Activated T-helper 2 cell treated with anti-CD3 and anti-CD28 coated beads, Interferon-gamma antibody, Interleukin-2, Interleukin-4, amounts not matched to agents 10 μg/mL and 5 μg/mL and 100 μg/mL, durations not matched to agents 14 hours and 24 hours and 36 hours (primary cell): ENCODE data around the gene GIMAP1. TPM values are rescaled to one million over a fixed set of nuclear protein-coding genes. Genes with fewer than 3 reads are reported as not detected.
"Not testable (repeated sequence)": the region's sequence is repeated elsewhere in the genome, so short reads cannot be mapped to it uniquely, and the experiment has no call there.

Source experiments
- DNase-seq: peaks from one replicate; pipeline ENCODE4 v3.0.0; 2021; ENCODE audit warnings: low spot score
- H3K27ac Mint-ChIP-seq: one replicate; pipeline ENCODE4 v1.8.0; 2021; ENCODE audit warnings: mixed read lengths
- H3K27me3 Mint-ChIP-seq: one replicate; pipeline ENCODE4 v1.8.0; 2021; ENCODE audit warnings: low read depth, mixed read lengths
- H3K36me3 Mint-ChIP-seq: one replicate; pipeline ENCODE4 v1.8.0; 2021; ENCODE audit warnings: low read depth, mixed read lengths
- H3K4me1 Mint-ChIP-seq: one replicate; pipeline ENCODE4 v1.8.0; 2021; ENCODE audit warnings: low read depth, mixed read lengths
- H3K4me3 Mint-ChIP-seq: one replicate; pipeline ENCODE4 v1.8.0; 2021; ENCODE audit warnings: low read depth, mild to moderate bottlenecking, moderate library complexity, mixed read lengths
- H3K9me3 Mint-ChIP-seq: one replicate; pipeline ENCODE4 v1.8.0; 2021; ENCODE audit warnings: mixed read lengths
- intact Hi-C: fragments of 100-400 bp; cut with micrococcal nuclease; formaldehyde crosslinking; loops from one replicate; pipeline ENCODE4 v1.15.1; 2023
- total RNA-seq: library from RNA; stranded (reverse); gene quantifications from 2 replicates; pipeline ENCODE4 v1.2.3, GENCODE V29; 2022

Gene GIMAP1
- 3.9 and 4.5 TPM in 2 replicates for total RNA-seq

DNA sequence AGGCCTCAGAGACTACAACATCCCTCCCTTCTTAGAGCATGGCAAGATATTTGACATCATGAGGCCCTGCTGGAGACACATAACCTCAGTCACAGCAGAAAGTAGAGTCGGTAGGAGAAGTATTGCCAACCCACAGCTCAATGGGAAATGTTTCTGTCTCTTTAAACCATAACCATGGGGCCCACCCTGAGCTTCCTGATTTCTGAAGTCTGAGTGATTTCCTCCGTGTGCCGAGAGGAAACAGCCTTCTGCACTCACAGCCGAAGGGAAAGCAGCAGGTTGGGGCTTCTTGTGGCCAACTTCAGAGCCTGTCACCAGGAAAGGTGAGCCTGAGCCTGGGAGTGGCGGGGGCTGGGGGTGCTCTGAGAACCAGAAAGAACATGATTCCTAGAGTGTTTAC lies at the start of gene GIMAP1:
GIMAP1 (plus strand) TSS at position 246 of the 400 bp plus-strand sequence. CDS start 2,435 bp downstream, outside the sequence.
- H3K4me1 Mint-ChIP-seq: peaks cover 51% of the 10 kb centered on the region
- H3K4me3 Mint-ChIP-seq: peak within 1 kb of the TSS; percentile 94
- H3K27ac Mint-ChIP-seq: peak within 1 kb of the TSS; percentile 76
- intact Hi-C loops: loop anchor here (1.0 to 2.0 kb wide), 5 partner anchors 16 to 148 kb away; partner anchors contain the start of genes GIMAP2 and GIMAP5
- peaks cover 66% of the 10 kb centered on the region for H3K36me3 Mint-ChIP-seq
- H3K27me3 Mint-ChIP-seq: no peaks in the 10 kb centered on the region
- H3K9me3 Mint-ChIP-seq: peaks cover 27% of the 10 kb centered on the region
- DNase-seq: peak; percentile 48

DNA sequence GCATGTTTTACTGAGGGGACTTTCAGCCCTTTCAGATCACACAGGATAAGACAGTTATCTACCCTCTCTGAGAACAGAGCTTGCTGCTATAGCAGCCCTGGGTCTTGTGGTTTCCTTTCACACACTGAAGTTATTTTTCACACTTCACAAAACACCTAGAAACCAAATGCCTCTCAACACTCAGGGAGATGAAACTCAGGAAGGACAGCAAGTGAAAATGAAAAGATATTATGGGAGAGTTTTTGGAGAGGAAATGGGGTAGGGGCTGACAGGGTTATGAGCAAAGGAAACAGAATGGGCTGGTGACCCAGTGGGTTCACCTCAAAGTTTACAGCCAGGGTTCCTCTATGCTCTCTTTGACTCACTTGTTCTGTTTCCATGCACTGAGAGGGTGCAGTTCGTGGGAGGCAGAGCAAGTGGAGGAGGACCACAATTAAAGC lies 47.9 kb upstream of the GIMAP1 start:
- peak; percentile 67 for DNase-seq
- intact Hi-C loops: loop anchor here (1.0 to 10.0 kb wide), 14 partner anchors 8 to 419 kb away; partner anchors contain the start of genes ACTR3C, AGAP3, GIMAP2 and GIMAP4
- Mint-ChIP-seq H3K9me3 (peaks cover 17% of the 10 kb centered on the region), H3K4me3 (peak overlapping the region; percentile 31), H3K27me3 (no peaks in the 10 kb centered on the region), H3K4me1 (peaks cover 71% of the 10 kb centered on the region), H3K27ac (peak overlapping the region; percentile 92), H3K36me3 (peaks cover 32% of the 10 kb centered on the region)

DNA sequence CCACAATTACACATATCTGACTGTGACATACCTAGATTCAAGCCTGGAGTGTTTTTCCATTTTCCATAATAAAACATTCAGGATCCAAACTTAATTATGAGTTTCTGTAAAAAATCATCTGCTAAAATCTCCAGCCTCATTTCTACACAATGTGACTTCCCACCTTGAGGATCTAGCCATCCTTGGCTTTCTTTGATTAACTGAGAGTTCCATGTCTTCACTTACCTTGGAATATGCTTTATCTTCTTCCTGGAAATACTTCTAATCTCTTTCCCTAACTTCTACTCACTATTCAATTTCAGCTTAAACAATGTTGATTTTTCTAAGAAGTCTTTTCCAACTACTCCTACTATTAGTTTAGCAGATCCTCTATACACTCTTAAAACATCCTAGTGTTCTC lies 47.4 kb upstream of the GIMAP1 start:
- Mint-ChIP-seq H3K36me3 (peaks cover 32% of the 10 kb centered on the region), H3K4me3 (no peak overlapping the region)

DNA sequence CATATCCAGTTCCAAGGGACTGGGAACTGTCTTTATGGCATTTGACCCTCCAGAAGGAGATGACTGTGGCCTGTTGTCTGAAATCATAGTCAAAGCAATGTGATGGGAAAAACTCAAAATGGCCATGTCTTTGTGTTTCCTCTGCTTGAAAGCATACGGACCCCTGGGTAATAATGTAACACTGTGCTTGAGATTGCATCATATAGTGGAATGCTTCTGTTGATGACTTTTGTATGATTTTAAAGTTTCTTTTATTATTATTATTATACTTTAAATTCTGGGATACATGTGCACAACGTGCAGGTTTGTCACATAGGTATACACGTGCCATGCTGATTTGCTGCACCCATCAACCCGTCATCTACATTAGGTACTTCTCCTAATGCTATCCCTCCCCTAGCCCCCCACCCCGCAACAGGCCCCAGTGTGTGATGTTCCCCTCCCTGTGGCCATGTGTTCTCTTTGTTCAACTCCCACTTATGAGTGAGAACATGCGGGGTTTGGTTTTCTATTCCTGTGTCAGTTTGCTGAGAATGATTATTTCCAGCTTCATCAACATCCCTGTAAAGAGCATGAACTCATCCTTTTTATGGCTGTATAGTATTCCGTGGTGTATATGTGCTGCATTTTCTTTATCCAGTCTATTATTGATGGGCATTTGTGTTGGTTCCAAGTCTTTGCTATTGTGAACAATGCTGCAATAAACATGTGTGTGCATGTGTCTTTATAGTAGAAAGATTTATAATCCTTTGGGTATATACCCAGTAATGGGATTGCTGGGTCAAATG lies 44.4 kb upstream of the GIMAP1 start:
- intact Hi-C loops, H3K27ac Mint-ChIP-seq, H3K4me3 Mint-ChIP-seq, H3K27me3 Mint-ChIP-seq, DNase-seq: not testable (repeated sequence)
- H3K36me3 Mint-ChIP-seq: peaks cover 28% of the 10 kb centered on the region
- H3K4me1 Mint-ChIP-seq: peaks cover 60% of the 10 kb centered on the region
- H3K9me3 Mint-ChIP-seq: peaks cover 21% of the 10 kb centered on the region

More for the DNA sequence above, 47.4 kb upstream of the GIMAP1 start:
- DNase-seq: no peak
- Mint-ChIP-seq H3K27me3 (no peaks in the 10 kb centered on the region), H3K9me3 (peaks cover 17% of the 10 kb centered on the region), H3K4me1 (peaks cover 66% of the 10 kb centered on the region), H3K27ac (peak overlapping the region; percentile 92)
- intact Hi-C loops: loop anchor here (1.0 to 10.0 kb wide), 14 partner anchors 7 to 418 kb away; partner anchors contain the start of genes ACTR3C, AGAP3, GIMAP2 and GIMAP4

DNA sequence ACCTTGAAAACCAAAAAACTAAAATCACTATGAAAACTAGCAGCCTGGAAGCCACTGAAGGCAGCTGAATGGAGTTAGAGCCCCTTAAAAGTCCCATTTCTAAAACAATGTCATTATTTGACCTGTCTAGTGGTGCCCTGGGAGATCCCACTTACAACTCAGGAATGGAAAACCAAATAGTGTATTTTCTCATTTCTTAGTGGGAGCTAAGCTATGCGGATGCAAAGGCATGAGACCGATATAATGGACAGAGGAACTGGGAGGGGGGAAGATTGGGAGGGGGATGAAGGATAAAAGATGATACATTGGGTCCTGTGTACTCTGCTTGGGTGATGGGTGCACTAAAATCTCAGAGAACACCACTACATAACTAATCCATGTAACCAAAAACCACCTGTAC lies 40.7 kb upstream of the GIMAP1 start:
- intact Hi-C loops: loop anchor here (1.0 to 2.0 kb wide), 2 partner anchors 7 to 79 kb away; no protein-coding TSS in a partner anchor
- DNase-seq: no peak
- H3K4me3 Mint-ChIP-seq: no peak overlapping the region
- H3K27ac Mint-ChIP-seq: peak overlapping the region; percentile 61
- H3K36me3 Mint-ChIP-seq: peaks cover 39% of the 10 kb centered on the region
- no peaks in the 10 kb centered on the region for H3K27me3 Mint-ChIP-seq
- H3K9me3 Mint-ChIP-seq: peaks cover 26% of the 10 kb centered on the region
- peaks cover 61% of the 10 kb centered on the region for H3K4me1 Mint-ChIP-seq

DNA sequence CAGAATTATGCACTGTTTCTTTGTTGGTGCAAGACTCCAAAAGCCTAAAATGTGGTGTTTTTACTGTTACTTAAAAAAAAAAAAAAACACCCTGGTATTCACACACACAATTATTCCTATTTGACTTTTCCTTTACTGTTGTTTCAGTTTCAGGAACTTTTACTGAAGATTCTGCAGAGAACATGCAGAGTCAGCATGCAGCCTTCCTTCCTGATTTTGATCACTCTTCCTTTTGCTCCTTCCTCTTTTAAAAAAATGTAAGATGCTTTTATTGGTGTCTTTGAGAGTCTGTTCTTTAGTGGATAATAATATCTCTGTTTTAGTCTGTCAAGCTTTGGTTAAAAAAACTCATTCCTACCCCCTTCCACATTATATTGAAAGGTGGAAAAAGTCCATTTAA lies 40.1 kb upstream of the GIMAP1 start:
- intact Hi-C loops: loop anchor here (1.0 to 2.0 kb wide), 2 partner anchors 8 to 79 kb away; no protein-coding TSS in a partner anchor
- Mint-ChIP-seq H3K9me3 (peaks cover 31% of the 10 kb centered on the region), H3K27ac (peak overlapping the region; percentile 66), H3K36me3 (peaks cover 37% of the 10 kb centered on the region), H3K4me1 (peaks cover 58% of the 10 kb centered on the region), H3K4me3 (peak overlapping the region; percentile 68)
- DNase-seq, H3K27me3 Mint-ChIP-seq: not testable (repeated sequence)

DNA sequence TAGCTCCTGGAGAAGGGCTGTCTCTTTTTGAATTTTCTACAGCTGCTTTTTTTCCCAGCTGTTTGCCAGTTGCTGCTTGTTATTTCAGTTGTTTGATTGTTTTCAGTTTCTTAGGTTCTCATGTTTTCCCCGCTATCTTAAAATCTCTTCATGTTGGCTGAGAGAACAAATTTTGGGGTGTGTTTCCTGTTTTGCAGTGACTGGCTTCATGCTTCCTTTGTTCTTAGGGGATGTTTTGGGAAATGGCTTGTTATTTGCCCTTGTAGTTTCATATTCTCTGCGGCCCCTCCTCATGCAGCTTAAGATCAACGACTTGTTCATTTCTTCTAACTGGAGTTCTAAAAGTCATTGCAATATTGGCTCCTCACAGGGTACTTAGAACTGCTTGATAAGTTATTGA lies 39.6 kb upstream of the GIMAP1 start:
- Mint-ChIP-seq H3K4me3 (peak overlapping the region; percentile 68), H3K4me1 (peaks cover 55% of the 10 kb centered on the region), H3K36me3 (peaks cover 37% of the 10 kb centered on the region), H3K27ac (peak overlapping the region; percentile 66), H3K9me3 (peaks cover 34% of the 10 kb centered on the region)
- DNase-seq, H3K27me3 Mint-ChIP-seq: not testable (repeated sequence)
- intact Hi-C loops: loop anchor here (1.0 to 2.0 kb wide), 2 partner anchors 9 to 78 kb away; no protein-coding TSS in a partner anchor

DNA sequence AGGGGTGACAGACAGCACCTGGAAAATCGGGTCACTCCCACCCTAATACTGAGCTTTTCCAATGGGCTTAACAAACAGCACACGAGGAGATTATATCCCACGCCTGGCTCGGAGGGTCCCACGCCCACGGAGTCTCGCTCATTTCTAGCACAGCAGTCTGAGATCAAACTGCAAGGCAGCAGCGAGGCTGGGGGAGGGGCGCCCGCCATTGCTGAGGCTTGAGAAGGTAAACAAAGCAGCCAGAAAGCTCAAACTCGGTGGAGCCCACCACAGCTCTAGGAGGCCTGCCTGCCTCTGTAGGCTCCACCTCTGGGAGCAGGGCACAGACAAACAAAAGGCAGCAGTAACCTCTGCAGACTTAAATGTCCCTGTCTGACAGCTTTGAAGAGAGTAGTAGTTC lies 37.8 kb upstream of the GIMAP1 start:
- Mint-ChIP-seq H3K4me3 (peak overlapping the region; percentile 69), H3K4me1 (peaks cover 58% of the 10 kb centered on the region), H3K36me3 (peaks cover 41% of the 10 kb centered on the region), H3K27ac (peak overlapping the region; percentile 77), H3K9me3 (peaks cover 40% of the 10 kb centered on the region)
- H3K27me3 Mint-ChIP-seq, DNase-seq, intact Hi-C loops: not testable (repeated sequence)

DNA sequence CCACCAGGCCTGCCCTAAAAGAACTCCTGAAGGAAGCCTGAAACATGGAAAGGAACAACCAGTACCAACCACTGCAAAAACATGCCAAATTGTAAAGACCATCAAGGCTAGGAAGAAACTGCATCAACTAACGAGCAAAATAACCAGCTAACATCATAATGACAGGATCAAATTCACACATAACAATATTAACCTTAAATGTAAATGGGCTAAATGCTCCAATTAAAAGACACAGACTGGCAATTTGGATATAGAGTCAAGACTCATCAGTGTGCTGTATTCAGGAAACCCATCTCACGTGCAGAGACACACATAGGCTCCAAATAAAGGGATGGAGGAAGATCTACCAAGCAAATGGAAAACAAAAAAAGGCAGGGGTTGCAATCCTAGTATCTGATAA lies 36.0 kb upstream of the GIMAP1 start:
- H3K27me3 Mint-ChIP-seq, H3K27ac Mint-ChIP-seq, H3K4me3 Mint-ChIP-seq, intact Hi-C loops, DNase-seq: not testable (repeated sequence)
- H3K36me3 Mint-ChIP-seq: peaks cover 44% of the 10 kb centered on the region
- peaks cover 63% of the 10 kb centered on the region for H3K4me1 Mint-ChIP-seq
- peaks cover 36% of the 10 kb centered on the region for H3K9me3 Mint-ChIP-seq

DNA sequence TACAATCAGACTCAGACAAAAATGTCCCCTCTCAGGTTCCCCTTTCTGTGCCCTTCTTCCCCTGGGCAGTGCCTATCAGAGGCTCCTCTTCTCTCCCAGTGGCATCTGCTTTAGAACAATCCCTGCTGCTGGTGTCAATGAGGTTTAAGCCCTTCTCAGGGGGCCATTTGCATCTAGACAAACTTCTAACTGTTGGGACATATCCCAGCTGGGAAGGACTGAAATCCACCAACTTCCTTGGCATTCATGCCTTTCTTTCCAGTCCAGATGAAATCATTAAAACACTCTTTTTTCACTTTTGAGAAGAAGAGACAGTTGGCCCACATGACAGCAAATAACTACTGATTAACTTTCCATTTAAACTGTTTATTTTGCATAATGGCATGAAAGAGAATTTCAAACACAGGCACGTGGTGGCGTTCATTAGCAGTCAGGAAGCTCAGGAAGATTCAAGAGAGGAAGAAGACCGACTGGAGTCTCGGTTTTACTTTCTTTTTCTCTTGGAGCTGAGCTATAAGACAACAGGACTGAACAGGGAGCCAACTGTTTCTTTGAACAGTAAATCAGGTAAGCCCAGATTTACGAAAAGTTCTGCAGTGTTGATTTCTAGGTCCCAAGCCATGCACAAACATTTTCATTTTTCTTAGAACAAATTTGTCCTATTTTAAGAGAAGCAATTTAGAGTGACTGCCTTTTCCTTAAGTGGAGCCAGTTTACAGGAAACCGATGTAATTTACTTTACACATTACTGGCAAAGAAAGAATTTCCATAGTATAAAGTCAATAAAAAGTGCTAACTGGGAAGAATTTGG lies 31.0 kb upstream of the GIMAP1 start, which contains the start of gene GIMAP2:
GIMAP2 (plus strand) TSS at position 488 of the 811 bp plus-strand sequence. CDS start 1,354 bp downstream, outside the sequence.
- peaks cover 65% of the 10 kb centered on the region for H3K36me3 Mint-ChIP-seq
- intact Hi-C loops: loop anchor here (1.0 to 5.0 kb wide), 5 partner anchors 17 to 235 kb away; partner anchors contain the start of genes GIMAP1, GIMAP6 and GIMAP8
- H3K27me3 Mint-ChIP-seq: no peaks in the 10 kb centered on the region
- peak within 1 kb of the TSS; percentile 99 for H3K4me3 Mint-ChIP-seq
- peaks cover 43% of the 10 kb centered on the region for H3K9me3 Mint-ChIP-seq
- H3K27ac Mint-ChIP-seq: peak within 1 kb of the TSS; percentile 99
- H3K4me1 Mint-ChIP-seq: peaks cover 53% of the 10 kb centered on the region
- DNase-seq: no peak

DNA sequence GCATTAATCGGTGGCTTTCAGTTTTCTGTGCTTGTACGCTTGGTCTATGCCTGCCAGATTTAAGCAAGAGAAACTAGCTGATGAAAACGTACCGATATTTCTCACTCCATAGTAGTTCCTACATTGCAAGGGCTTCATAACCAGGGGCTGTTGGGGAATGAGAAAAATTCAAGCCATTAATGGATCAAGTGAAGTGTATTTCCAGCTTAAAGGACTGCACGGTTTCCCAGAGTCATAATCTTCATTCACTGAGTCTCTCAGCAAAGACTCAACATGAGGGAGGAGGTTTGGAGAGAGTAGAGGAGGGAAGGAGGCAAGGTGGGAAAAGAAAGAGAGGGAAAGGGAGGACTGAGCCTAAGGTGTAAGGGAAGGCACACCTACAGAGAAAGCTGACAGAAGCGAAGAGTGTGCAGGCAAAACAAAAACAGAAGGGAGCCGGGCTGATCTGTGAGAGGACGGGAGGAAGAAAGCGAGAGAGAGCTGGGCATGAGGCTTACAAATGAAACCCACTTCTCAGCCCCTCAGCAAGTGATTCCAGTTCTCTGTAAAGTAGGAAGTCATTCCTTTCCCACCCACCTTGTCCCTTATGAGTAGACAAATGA lies 30.3 kb upstream of the GIMAP1 start:
- H3K36me3 Mint-ChIP-seq: peaks cover 65% of the 10 kb centered on the region
- intact Hi-C loops: loop anchor here (2.0 to 5.0 kb wide), 2 partner anchors 46 to 235 kb away; partner anchors contain the start of gene GIMAP8
- peaks cover 49% of the 10 kb centered on the region for H3K4me1 Mint-ChIP-seq
- peak overlapping the region; percentile 99 for H3K27ac Mint-ChIP-seq
- H3K9me3 Mint-ChIP-seq: peaks cover 43% of the 10 kb centered on the region
- H3K4me3 Mint-ChIP-seq: peak overlapping the region; percentile 99
- DNase-seq: no peak
- no peaks in the 10 kb centered on the region for H3K27me3 Mint-ChIP-seq

DNA sequence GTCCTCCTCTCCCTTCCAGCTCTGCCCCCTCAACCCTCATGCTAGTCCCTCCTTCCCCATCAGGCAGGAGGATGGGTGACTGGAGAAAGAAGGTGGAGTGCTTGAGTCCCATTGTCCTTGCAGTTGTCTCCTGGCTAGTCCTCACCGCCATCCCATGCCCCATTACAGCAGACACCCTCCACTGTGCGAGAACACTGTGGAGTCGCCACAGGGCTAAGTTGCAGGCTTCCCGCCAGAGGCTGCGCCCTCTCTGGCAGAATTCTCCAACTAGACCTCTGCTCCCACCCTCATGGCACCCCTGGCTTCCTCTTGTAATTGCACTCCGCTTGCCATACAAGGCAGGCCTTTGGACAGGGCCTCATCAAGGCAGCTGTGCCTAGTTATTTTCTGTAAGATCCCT lies 27.8 kb upstream of the GIMAP1 start:
- no peak for DNase-seq
- intact Hi-C loops: loop anchor here (5.0 kb wide), 1 partner anchor 44 kb away; no protein-coding TSS in a partner anchor
- Mint-ChIP-seq H3K27me3 (no peaks in the 10 kb centered on the region), H3K9me3 (peaks cover 50% of the 10 kb centered on the region), H3K36me3 (peaks cover 73% of the 10 kb centered on the region), H3K27ac (peak overlapping the region; percentile 61), H3K4me1 (peaks cover 40% of the 10 kb centered on the region), H3K4me3 (peak overlapping the region; percentile 65)
